Motor neuron (in vitro differentiated cells): ENCODE results near the gene AIFM1. TPM values are rescaled to one million over a fixed set of nuclear protein-coding genes. Genes with fewer than 3 reads are reported as not detected.
"Not testable (repeated sequence)": the region's sequence is repeated elsewhere in the genome, so short reads cannot be mapped to it uniquely, and the experiment has no call there.

Source experiments
- ATAC-seq, 8 experiments: fragments of 200-7000 bp; cut with Tn5 transposase; replicated peaks in 6 of 8; 2 replicates each; pipeline ENCODE4 v1.8.0; 2021; ENCODE audit warnings: mild to moderate bottlenecking in 8 of 8, moderate library complexity in 8 of 8
- H3K27ac ChIP-seq, 2 donors: fragments of 250-450 bp; sonication (Bioruptor Pico); 2 replicates each; pipeline ENCODE4 v1.9.0; 2021; ENCODE audit warnings: antibody characterized with exemption in 2 of 2, mild to moderate bottlenecking in 2 of 2, moderate library complexity in 1 of 2
- H3K4me1 ChIP-seq, 2 donors: fragments of 250-450 bp; sonication (Bioruptor Pico); replicated peaks in 1 of 2; 2 replicates each; pipeline ENCODE4 v1.6.1; 2021; ENCODE audit warnings: antibody characterized with exemption in 2 of 2, mild to moderate bottlenecking in 2 of 2, moderate library complexity in 1 of 2
- H3K4me3 ChIP-seq, 5 donors: fragments of 250-450 bp; sonication (Bioruptor Pico); 2 replicates each; pipeline ENCODE4 v1.9.0; 2021; ENCODE audit warnings: antibody characterized with exemption in 5 of 5, mild to moderate bottlenecking in 5 of 5, moderate library complexity in 4 of 5
- WGBS, 10 experiments: fragments of 450-650 bp; shearing (Covaris generic); methylation state at CpG; one replicate each; pipeline ENCODE4 v1.0.0; 2022; 5-methylcytosine and 5-hydroxymethylcytosine counted together
- in situ Hi-C, 9 experiments: fragments of 400-800 bp; cut with MboI; loops; one replicate each; pipeline ENCODE4 v1.15.0; 2021; ENCODE audit warnings: low sequenced_read_pairs in 9 of 9, low pct_unique_long_range_greater_than_20kb in 2 of 9; ENCODE audit not compliant: unreplicated experiment in 9 of 9
- total RNA-seq, 8 experiments: library from RNA; unstranded; fragments of 300-600 nt; gene quantifications; 2 replicates each; pipeline versions ENCODE4 v1.2.3 to v1.2.4, GENCODE V29; 2022

The AIFM1 gene
- total RNA-seq, 8 experiments from 2014 or later: 14.0 to 54.8 (median 18.0) TPM

GRCh38 chrX:130125091-130125874 lies 40.4 kb downstream of the AIFM1 start:
- in situ Hi-C loops: no loop called here
- peak in 2 of 8 experiments; percentile 48 to 67 for ATAC-seq
- Histone ChIP-seq H3K4me3 (no peak overlapping the region), H3K27ac (no peak overlapping the region), H3K4me1 (peaks cover 0 to under 1% of the 10 kb centered on the region in 2 donors)
- 60 to 90% (median 76%) methylated on average over 2 to 3 of the region's 13 CpGs; no CpG with 5 or more reads in 7 of the 10 experiments for WGBS, 10 experiments

GRCh38 chrX:130124577-130124976 lies 41.1 kb downstream of the AIFM1 start:
- no peak overlapping the region for H3K27ac ChIP-seq

GRCh38 chrX:130121505-130121800 lies 44.2 kb downstream of the AIFM1 start:
- H3K27ac ChIP-seq: no peak overlapping the region
- in situ Hi-C loops: no loop called here
- H3K4me1 ChIP-seq: peaks cover 0 to 13% of the 10 kb centered on the region in 2 donors
- no peak for ATAC-seq
- no peak overlapping the region for H3K4me3 ChIP-seq
- whole genome bisulfite sequencing, 10 experiments: 50% methylated on average over 2 of the region's 13 CpGs; no CpG with 5 or more reads in 9 of the 10 experiments

More at GRCh38 chrX:130124577-130124976, 41.1 kb downstream of the AIFM1 start:
- H3K4me1 ChIP-seq: peaks cover 0 to 2% of the 10 kb centered on the region in 2 donors
- 63 to 80% methylated on average over 1 to 4 of the region's 4 CpGs; no CpG with 5 or more reads in 8 of the 10 experiments for WGBS, 10 experiments
- H3K4me3 ChIP-seq: no peak overlapping the region
- in situ Hi-C loops: no loop called here
- ATAC-seq: no peak

- H3K27ac ChIP-seq: peak overlapping the region in 1 of 2 donors; percentile 12
- 3 to 78% (median 36%) methylated on average over 8 to 21 of the region's 58 CpGs; no CpG with 5 or more reads in 6 of the 10 experiments for WGBS, 10 experiments
- H3K4me3 ChIP-seq: peak overlapping the region; percentile 18 to 37 (median 31)
- H3K4me1 ChIP-seq: peaks cover 0 to 13% of the 10 kb centered on the region in 2 donors
- in situ Hi-C loops: no loop called here
- peak; percentile 79 to 95 (median 93) for ATAC-seq
These were observed 44.7 kb downstream of the AIFM1 start for GRCh38 chrX:130120746-130121504.

- WGBS, 10 experiments: 18 to 100% methylated on average over 2 of the region's 28 CpGs; no CpG with 5 or more reads in 8 of the 10 experiments
- Histone ChIP-seq H3K4me3 (peak overlapping the region; percentile 18 to 37 (median 31)), H3K27ac (no peak overlapping the region), H3K4me1 (peaks cover 0 to 13% of the 10 kb centered on the region in 2 donors)
- in situ Hi-C loops: no loop called here
- peak; percentile 2 to 59 (median 42) for ATAC-seq
These were observed 45.3 kb downstream of the AIFM1 start for GRCh38 chrX:130120321-130120731.

GRCh38 chrX:130119312-130119898 lies 46.2 kb downstream of the AIFM1 start:
- ATAC-seq: no peak
- peaks cover 0 to 13% of the 10 kb centered on the region in 2 donors for H3K4me1 ChIP-seq
- no peak overlapping the region for H3K27ac ChIP-seq
- in situ Hi-C loops: no loop called here
- WGBS, 10 experiments: 20 to 55% methylated on average over 1 to 4 of the region's 14 CpGs; no CpG with 5 or more reads in 8 of the 10 experiments
- H3K4me3 ChIP-seq: no peak overlapping the region

GRCh38 chrX:130118441-130119311 lies 47.0 kb downstream of the AIFM1 start:
- no peak overlapping the region for H3K27ac ChIP-seq
- in situ Hi-C loops: no loop called here
- peak in 3 of 8 experiments; percentile 2 to 10 (median 8) for ATAC-seq
- WGBS, 10 experiments: 10 to 96% (median 28%) methylated on average over 2 to 4 of the region's 21 CpGs; no CpG with 5 or more reads in 6 of the 10 experiments
- no peak overlapping the region for H3K4me3 ChIP-seq
- peaks cover 0 to 13% of the 10 kb centered on the region in 2 donors for H3K4me1 ChIP-seq

- peaks cover 0 to 13% of the 10 kb centered on the region in 2 donors for H3K4me1 ChIP-seq
- 56 to 100% (median 97%) methylated on average over 2 to 3 of the region's 7 CpGs; no CpG with 5 or more reads in 6 of the 10 experiments for WGBS, 10 experiments
- in situ Hi-C loops: no loop called here
- no peak for ATAC-seq
- H3K27ac ChIP-seq: no peak overlapping the region
- no peak overlapping the region for H3K4me3 ChIP-seq
These were observed 48.5 kb downstream of the AIFM1 start for GRCh38 chrX:130117166-130117565.

- in situ Hi-C loops, H3K4me3 ChIP-seq, ATAC-seq, H3K27ac ChIP-seq: not testable (repeated sequence)
- peaks cover 0 to 22% of the 10 kb centered on the region in 2 donors for H3K4me1 ChIP-seq
- WGBS, 10 experiments: 41 to 100% (median 95%) methylated on average over 1 to 9 of the region's 10 CpGs; no CpG with 5 or more reads in 1 of the 10 experiments
These were observed 50.3 kb downstream of the AIFM1 start for GRCh38 chrX:130115119-130115885.

GRCh38 chrX:130114141-130114588 lies 51.5 kb downstream of the AIFM1 start:
- Histone ChIP-seq H3K27ac (no peak overlapping the region), H3K4me3 (no peak overlapping the region), H3K4me1 (peaks cover 2 to 21% of the 10 kb centered on the region in 2 donors)
- 33 to 80% methylated on average over 1 of the region's 9 CpGs; no CpG with 5 or more reads in 8 of the 10 experiments for WGBS, 10 experiments
- in situ Hi-C loops: no loop called here
- no peak for ATAC-seq

GRCh38 chrX:130111220-130112154 lies 54.2 kb downstream of the AIFM1 start:
- peak overlapping the region; percentile 40 to 84 (median 70) for H3K4me3 ChIP-seq

More at GRCh38 chrX:130111220-130112154, 54.2 kb downstream of the AIFM1 start:
- peak overlapping the region in 1 of 2 donors; percentile 83 for H3K27ac ChIP-seq
- H3K4me1 ChIP-seq: peaks cover 3 to 23% of the 10 kb centered on the region in 2 donors
- WGBS, 10 experiments: no CpG with 5 or more reads among the region's 43 CpGs
- ATAC-seq: peak in 7 of 8 experiments; percentile 1 to 40 (median 29)
- in situ Hi-C loops: no loop called here
